ENCODE results near the gene GLIS1.
"Not testable (repeated sequence)": the region's sequence is repeated elsewhere in the genome, so short reads cannot be mapped to it uniquely, and the experiment has no call there.

The GLIS1 gene

GRCh38 chr1:53654216-53655210, 84.5 kb downstream of the GLIS1 start:
- DNase-seq (ENCODE audit: low read depth), result peak; percentile 51

- no peak for DNase-seq (ENCODE audit: low read depth)
Observed at GRCh38 chr1:53653631-53654030, 85.3 kb downstream of the GLIS1 start.

DNA sequence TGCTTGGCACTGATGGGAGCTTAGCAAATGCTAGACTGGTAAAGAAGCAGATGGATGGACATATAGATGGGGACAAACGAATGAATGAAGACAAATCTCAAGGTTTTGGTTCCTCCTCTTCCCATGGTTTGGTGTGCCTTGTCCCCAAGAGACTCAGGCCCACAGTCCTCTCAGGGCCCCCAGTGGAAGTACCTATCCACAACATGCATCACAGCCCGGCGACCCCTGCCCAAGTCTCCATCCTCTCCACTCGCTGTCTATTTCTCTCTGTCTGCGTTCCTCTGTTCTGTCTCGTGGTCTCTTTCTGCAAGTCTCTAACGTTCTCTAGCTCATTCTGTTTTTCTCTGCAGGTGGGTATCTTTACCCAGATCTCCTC, 85.8 kb downstream of the GLIS1 start:
- no peak for DNase-seq (ENCODE audit: low read depth)

DNA sequence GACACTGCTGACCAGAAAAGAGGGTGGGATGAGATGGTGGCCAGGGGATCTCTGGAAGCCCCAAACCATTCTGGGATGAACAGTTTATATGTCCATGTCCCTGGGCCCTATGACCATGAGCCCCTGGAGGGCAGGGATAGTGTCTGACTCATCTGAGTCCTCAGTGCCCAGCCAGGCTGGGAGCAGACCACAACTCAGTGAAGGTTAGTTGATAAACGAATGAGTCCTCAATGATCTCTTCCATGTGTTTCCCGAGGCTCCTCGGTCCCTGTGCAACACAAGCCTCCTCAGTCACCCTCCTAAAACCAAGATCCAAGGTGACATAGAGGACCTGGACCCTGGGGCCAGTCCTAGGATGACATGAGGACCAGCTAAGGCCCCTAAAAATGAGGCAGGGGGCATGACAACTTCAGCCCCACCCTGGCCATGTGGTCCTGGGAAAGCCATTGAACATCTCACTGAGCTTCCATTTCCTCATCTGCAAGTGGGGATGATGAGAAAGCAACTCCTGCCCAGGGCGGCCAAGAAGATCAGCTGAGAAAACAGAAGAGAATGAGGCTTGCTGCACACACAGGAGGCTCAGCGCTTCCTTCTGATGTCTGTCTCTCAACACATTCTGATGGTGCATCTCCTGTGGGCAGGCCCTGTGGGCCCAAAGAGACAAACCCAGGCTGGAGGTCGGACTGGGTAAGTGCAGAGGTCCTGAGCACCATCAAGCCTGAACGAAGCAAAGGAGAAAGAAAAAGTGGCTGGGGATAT, 86.3 kb downstream of the GLIS1 start:
- DNase-seq (ENCODE audit: low read depth), result no peak

DNA sequence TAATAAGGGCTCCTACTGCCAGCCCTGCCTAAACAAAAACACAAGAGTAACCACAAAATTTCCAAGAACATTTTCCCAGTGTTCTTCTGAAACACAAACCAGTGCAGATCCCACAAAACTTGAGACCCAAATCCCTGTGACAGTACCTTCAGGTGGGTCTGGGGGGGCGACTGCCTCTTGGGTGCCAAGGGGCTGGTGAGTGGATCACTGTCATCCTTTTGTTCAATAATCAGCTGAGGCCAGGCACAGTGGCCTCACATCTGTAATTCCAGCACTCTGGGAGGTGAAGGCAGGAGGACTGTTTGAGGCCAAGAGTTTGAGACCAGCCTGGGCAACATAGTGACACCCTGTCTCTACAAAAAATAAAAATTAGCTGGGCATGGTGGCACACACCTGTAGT, 87.6 kb downstream of the GLIS1 start:
- no peak for DNase-seq (ENCODE audit: low read depth)

DNA sequence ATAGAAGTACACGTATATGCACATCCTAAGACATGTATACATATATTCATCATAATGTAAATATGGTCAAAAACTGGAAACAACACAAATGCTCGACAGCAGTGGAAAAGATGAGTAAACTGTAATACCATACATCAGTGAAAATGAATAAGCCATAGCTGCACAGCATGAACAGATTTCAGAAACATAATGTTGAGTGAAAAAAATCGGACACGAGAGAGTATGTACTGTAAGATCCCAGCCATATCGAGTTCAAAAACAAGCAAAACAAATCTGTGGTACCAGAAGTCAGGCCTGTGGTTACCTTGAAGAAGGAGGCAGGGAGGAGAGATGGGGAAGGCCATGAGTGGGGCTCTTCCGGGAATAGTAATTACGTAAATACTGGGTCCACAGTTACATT, 90.4 kb downstream of the GLIS1 start:
- no peak for DNase-seq (ENCODE audit: low read depth)

- not testable (repeated sequence) for DNase-seq (ENCODE audit: low read depth)
Observed at GRCh38 chr1:53647915-53648314, 91.0 kb downstream of the GLIS1 start.

GRCh38 chr1:53646732-53647131, 92.2 kb downstream of the GLIS1 start:
- DNase-seq (ENCODE audit: low read depth), result no peak

DNA sequence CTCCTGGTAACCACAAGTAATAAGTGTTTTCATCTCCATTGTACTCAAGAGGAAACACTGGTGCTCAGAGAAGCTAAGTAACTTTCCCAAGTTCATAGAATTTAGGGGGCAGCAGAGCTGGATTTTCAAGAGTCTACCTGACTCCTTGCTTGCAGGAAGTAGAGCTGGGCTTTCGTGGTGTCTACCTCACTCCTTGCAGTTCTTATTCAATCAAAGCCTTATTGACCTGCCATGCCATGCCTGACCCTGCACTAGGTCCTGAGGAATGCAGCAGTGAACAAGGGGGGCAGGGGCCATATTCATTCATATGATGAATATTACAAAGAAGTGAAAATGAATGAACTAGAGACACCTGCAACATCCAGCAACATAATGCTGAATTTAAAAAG, 93.3 kb downstream of the GLIS1 start:
- no peak for DNase-seq (ENCODE audit: low read depth)

DNA sequence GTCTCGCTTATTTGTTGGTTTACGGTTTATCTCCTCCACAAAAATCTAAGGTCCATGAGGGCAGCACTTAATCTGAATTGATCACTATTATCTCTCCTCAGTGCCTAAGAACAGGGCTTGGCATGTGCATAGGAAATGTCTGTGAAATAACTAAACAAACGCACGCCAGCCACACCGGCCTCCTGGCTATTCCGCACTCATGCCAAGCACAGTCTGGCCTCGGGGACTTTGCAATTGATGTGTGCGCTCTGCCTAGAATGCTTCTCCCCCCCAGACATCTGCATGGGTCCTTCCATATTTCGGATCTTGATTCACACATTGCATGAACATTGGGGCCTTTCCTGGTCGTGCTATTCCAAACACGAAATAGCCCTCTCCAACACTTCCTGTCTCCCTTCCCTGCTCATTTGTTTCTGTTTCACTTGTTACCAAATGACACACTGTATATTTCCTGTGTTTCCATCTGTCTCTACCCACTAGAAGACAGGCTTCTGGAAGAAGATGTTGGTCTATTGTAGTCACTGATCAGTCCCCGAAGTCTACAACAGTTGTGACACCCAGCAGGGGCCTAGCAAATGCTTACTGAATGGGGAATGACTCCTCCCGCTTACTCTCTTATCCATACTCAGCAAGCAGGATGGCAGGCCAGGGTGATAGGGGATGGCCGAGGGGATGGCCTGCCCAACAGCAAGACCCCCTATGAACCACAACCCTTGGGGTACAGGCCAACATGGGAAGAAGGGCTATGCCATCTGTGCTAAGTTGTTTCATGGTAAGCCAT, 93.9 kb downstream of the GLIS1 start:
- DNase-seq (ENCODE audit: low read depth), result no peak

DNA sequence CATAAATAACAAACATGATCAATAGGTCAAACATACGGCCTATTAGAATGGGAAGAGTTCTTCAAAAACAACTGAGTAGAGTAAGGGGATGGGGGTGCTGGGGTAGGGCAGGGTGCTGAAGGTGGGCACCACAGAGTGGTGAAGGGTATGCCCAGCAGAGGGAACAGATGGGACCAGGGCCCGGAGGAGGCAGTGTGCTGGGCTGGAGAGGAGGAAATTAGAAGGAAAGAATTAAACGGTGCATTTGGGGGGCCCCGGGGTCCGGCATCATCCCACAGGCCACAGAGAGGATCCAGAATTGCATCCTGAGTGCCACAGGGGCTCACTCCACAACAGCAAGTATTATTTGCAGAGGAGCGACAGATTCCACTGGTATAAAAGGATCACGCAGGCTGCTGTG, 94.5 kb downstream of the GLIS1 start:
- no peak for DNase-seq (ENCODE audit: low read depth)

DNA sequence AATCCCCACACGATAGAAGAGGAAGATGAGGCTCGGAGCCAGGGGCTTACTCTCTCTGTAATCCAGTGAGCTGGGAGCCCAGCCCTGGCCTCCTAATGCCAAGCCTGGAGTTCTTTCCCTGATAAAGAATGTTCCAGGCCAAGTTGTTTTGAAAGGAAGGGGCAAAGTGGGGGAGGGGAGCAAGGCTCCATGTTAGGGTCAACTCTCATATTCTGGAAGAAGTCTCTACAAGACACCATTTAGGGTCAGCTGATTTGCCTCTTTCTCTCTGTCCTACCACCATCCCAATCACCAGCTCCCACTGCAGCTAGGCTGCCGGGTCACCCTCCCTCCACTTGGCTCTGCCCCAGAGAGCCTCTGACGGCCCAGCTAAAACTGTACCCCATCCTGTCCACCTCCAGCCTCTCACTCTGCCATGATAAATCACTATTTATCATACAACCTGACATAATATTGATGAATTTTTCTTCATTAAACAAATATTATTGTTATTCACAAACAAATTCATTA, 95.0 kb downstream of the GLIS1 start:
- DNase-seq (ENCODE audit: low read depth), result no peak

DNA sequence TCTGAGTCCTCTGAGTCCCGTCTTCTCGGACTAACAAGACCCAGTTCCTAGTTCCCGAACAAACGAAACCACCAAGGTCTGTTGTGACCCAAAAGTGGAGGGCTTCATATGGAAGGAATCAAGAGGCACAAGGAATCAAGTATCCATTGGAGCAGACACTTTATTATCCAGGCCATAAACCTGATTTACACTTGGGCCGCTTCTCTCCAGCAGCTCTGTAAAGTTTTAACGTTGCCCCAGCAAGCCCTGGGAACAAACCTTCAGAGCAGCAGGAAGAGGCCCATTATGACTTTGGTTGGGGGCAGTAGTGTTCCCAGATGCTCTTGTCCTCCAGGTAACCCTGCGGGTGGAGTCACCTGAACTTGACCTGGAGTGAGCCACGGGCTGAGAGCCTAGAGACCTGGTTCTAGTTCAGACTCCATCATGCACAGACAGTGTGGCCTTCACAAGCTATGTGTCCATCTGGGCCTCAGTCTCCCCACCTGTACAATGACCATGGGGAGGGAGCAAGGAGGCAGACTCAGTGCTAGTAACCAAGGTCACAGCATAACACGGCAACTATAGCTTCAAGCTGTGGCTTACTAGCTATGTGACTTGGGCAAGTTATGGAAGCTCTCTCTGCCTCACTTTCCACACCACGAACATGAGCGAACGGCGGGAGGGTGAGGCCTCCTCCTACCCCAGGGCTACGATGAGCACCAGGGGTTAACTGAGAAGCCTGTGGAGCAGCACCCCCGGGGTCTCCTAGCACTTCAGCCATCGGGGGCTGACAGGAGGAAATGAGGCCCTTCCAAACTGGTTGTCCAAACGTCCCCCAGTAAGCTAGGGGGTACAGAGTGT, 95.7 kb downstream of the GLIS1 start:
- DNase-seq (ENCODE audit: low read depth), result no peak

GRCh38 chr1:53642607-53643006, 96.4 kb downstream of the GLIS1 start:
- no peak for DNase-seq (ENCODE audit: low read depth)

- no peak for DNase-seq (ENCODE audit: low read depth)
Observed at GRCh38 chr1:53642215-53642555, 96.8 kb downstream of the GLIS1 start.

DNA sequence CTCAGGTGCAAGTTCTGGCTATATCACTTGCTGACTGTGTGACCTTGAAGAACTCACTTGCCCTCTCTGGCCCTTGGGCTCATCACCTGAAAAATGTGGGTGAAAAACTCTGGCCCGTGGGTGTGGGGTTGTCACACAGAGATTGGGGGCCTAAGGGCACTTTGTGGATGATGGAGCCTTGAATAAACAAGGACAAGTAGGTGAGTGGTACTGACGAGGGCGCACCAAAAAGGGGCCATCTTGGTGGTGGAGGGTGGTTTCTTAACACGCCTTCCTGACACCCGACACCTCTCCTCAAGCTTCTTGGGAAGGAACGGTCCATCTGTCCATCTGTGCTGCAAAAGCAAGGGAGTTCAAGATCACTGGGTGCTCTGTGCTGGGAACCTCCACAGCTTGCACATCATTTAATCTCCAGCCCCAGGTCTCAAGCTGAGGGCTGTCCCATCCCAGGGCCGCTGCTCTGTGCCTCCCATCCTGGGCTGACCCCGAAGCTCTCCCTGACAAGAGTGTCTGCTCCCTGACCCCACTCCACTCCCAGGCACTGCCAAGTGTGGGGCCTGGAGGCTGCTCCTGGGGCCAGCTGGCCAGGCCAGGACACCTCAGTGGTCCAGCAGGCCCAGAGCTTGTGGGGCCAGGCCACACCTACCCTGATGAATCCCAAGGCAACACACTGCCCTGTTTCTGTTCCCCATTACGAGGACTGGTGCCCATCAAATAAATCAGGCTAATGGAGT, 97.3 kb downstream of the GLIS1 start:
- DNase-seq (ENCODE audit: low read depth), result no peak

GRCh38 chr1:53640701-53641075, 98.3 kb downstream of the GLIS1 start:
- DNase-seq (ENCODE audit: low read depth), result no peak

- no peak for DNase-seq (ENCODE audit: low read depth)
Observed at GRCh38 chr1:53639996-53640700, 98.8 kb downstream of the GLIS1 start.

DNA sequence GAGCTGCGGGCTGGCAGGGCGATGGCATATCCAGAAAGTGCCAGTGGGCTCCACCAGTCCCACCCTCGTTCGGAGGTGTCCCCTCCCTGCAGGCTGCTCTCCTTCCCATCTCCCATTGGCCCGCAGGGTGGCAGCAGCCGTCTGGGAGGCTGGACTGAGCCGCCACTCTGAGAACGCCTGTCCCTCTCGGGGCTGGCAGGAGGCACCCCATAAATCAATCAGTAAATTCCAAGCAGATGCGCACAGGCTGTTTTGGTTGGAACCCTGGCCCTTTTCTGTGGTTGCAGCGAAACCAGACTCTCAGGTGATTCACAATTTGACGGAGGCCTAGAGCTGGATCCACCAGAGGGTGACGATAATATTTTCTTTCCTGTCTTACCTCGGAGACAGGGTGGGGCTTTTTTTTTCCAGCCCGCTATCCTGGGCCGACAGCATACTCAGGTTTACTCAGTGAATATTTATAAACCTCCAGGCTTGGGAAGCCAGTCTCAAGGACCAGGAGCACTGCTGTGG, 99.7 kb downstream of the GLIS1 start:
- DNase-seq (ENCODE audit: low read depth), result no peak

All from non-pigmented ciliary epithelial cell (primary cell).